Activated CD4-positive, alpha-beta T cell treated with anti-CD3 and anti-CD28 coated beads, Interleukin-2, amount 10 ng/mL, durations not matched to agents 24 days and 14 days (primary cell): ENCODE results near the gene SPTLC1. TPM values are rescaled to one million over a fixed set of nuclear protein-coding genes. Genes with fewer than 3 reads are reported as not detected.
A peak's percentile ranks its signal among the peaks of the same experiment; 100 is the strongest.
"Not testable (repeated sequence)": the region's sequence is repeated elsewhere in the genome, so short reads cannot be mapped to it uniquely, and the experiment has no call there.

ENCODE experiments used
- DNase-seq: peaks from one replicate; pipeline ENCODE4 v3.0.0; 2022
- H3K27ac Mint-ChIP-seq: one replicate; pipeline ENCODE4 v1.8.0; 2022; ENCODE audit warnings: mild to moderate bottlenecking, mixed read lengths
- H3K27me3 Mint-ChIP-seq: one replicate; pipeline ENCODE4 v1.8.0; 2022; ENCODE audit warnings: mixed read lengths
- H3K36me3 Mint-ChIP-seq: one replicate; pipeline ENCODE4 v1.8.0; 2022; ENCODE audit warnings: low read depth, mild to moderate bottlenecking, mixed read lengths
- H3K4me1 Mint-ChIP-seq: one replicate; pipeline ENCODE4 v1.8.0; 2021; ENCODE audit warnings: mixed read lengths
- H3K4me3 Mint-ChIP-seq: one replicate; pipeline ENCODE4 v1.8.0; 2022; ENCODE audit warnings: mild to moderate bottlenecking, moderate library complexity, mixed read lengths
- H3K9me3 Mint-ChIP-seq: one replicate; pipeline ENCODE4 v1.8.0; 2021; ENCODE audit warnings: mixed read lengths
- intact Hi-C: fragments of 100-400 bp; cut with micrococcal nuclease; formaldehyde crosslinking; loops from one replicate; pipeline ENCODE4 v1.15.1; 2023
- total RNA-seq: library from RNA; stranded (reverse); gene quantifications from 2 replicates; pipeline ENCODE4 v1.2.3, GENCODE V29; 2022

The SPTLC1 gene
- total RNA-seq, 1 donor from 2014 or later = 64.9 TPM

DNA sequence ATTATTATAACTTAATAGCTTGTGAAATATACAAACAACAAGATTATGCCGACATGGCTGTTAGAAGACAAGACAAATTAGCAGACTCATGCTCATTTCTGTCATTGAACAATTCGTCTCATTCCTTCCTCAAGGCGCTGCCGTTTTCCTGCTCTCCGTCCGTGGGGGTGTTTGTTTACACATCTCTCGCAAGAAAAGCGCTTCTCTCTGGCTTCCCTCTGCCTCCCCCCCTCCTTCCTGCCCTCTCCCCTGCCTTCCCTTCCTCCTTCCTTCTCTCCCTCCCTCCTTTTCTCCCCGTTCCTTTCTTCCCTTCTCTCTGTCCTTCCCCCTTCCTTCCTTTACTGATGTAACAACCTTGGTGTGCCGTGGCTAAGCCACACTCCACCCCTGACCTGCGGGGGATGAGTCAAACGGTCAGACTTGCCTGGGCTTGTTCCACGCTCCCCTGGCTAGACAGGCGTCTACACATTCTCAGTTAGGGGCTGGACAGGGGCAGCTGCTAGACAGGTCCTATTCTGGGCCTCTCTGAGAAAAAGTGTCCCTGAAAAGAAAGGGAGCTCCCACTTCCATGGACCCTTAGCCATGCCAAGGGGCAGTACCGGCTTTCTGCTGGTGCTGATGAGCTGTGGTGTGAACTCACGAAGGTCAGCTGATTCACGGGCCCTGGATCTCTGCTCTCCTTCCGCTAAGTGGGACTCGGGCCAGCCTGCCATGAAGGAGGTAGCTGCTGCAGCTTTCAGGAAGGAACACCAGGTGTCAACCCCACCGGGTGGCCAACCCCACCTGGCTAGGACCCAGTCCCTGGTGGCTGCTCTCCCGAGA, 32.0 kb upstream of the SPTLC1 start:
- intact Hi-C loops = no loop called here
- no peaks in the 10 kb centered on the region for H3K9me3 Mint-ChIP-seq
- peak; percentile 69 for DNase-seq
- peak overlapping the region; percentile 88 for H3K27ac Mint-ChIP-seq
- peaks cover 11% of the 10 kb centered on the region for H3K4me1 Mint-ChIP-seq
- H3K4me3 Mint-ChIP-seq = peak overlapping the region; percentile 66
- peaks cover 24% of the 10 kb centered on the region for H3K27me3 Mint-ChIP-seq
- no peaks in the 10 kb centered on the region for H3K36me3 Mint-ChIP-seq

DNA sequence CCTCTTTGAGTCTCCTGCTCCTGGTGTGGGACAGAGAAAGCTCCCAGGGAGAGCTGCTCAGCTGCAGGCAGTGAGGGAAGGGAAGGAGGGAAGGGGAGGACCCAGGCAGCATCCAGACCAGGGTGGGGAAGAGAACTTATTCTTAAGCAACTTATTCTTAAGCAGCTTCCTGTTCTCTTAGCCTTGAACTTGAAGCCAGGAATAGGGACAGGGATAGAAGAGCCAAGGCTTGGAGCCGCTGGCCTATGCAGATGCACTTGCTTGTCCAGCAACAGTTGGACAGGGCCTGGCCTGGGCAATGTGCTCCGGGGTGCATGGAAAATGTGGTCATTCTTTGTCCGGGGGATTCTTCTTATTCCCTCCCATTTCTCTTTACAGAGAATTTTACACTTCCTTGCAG, 31.4 kb upstream of the SPTLC1 start:
- Mint-ChIP-seq H3K27me3 (peaks cover 28% of the 10 kb centered on the region), H3K4me3 (no peak overlapping the region), H3K4me1 (peaks cover 11% of the 10 kb centered on the region), H3K36me3 (no peaks in the 10 kb centered on the region), H3K27ac (no peak overlapping the region), H3K9me3 (no peaks in the 10 kb centered on the region)
- intact Hi-C loops = no loop called here
- no peak for DNase-seq

- DNase-seq, H3K36me3 Mint-ChIP-seq, H3K4me3 Mint-ChIP-seq, H3K9me3 Mint-ChIP-seq, H3K27ac Mint-ChIP-seq, intact Hi-C loops: not testable (repeated sequence)
- Mint-ChIP-seq H3K4me1 (peaks cover 14% of the 10 kb centered on the region), H3K27me3 (peaks cover 33% of the 10 kb centered on the region)
Measured at GRCh38 chr9:92145784-92146183, 30.6 kb upstream of the SPTLC1 start.

- no peak overlapping the region for H3K27ac Mint-ChIP-seq
- intact Hi-C loops = no loop called here
- H3K9me3 Mint-ChIP-seq = no peaks in the 10 kb centered on the region
- no peak for DNase-seq
- no peaks in the 10 kb centered on the region for H3K36me3 Mint-ChIP-seq
- peaks cover 37% of the 10 kb centered on the region for H3K27me3 Mint-ChIP-seq
- no peak overlapping the region for H3K4me3 Mint-ChIP-seq
- H3K4me1 Mint-ChIP-seq = peaks cover 19% of the 10 kb centered on the region
Measured at GRCh38 chr9:92142329-92142728, 27.1 kb upstream of the SPTLC1 start.

GRCh38 chr9:92141144-92142129, 26.2 kb upstream of the SPTLC1 start:
- H3K9me3 Mint-ChIP-seq = no peaks in the 10 kb centered on the region
- DNase-seq = peak; percentile 71
- H3K27me3 Mint-ChIP-seq = peaks cover 37% of the 10 kb centered on the region
- intact Hi-C loops = loop anchor here (2.0 kb wide), 1 partner anchor 649 kb away; no protein-coding TSS in a partner anchor
- no peaks in the 10 kb centered on the region for H3K36me3 Mint-ChIP-seq
- peaks cover 14% of the 10 kb centered on the region for H3K4me1 Mint-ChIP-seq
- peak overlapping the region; percentile 70 for H3K4me3 Mint-ChIP-seq
- H3K27ac Mint-ChIP-seq = no peak overlapping the region

DNA sequence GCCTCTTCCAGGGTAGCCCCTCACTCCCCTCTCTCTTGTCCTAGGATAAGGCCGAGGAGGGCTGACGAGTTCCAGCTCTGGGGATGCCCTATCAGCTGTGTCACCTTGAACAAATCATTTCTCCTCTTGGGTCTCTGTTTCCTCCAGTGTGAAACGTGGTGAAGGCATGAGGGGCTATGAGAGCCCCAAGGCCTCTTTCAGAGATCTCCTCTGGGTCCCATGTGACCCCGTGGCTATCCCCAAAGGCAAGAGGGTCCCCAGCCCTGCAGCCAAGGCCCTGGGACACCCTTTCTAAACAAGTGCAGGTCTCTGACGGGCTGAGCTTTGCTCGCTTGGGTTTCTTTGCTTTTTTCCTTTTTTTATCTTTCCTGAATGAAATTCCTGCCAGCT, 25.5 kb upstream of the SPTLC1 start:
- H3K27me3 Mint-ChIP-seq = peaks cover 36% of the 10 kb centered on the region
- H3K4me3 Mint-ChIP-seq = peak overlapping the region; percentile 70
- H3K4me1 Mint-ChIP-seq = peaks cover 11% of the 10 kb centered on the region
- no peaks in the 10 kb centered on the region for H3K9me3 Mint-ChIP-seq
- H3K27ac Mint-ChIP-seq = no peak overlapping the region
- no peak for DNase-seq
- H3K36me3 Mint-ChIP-seq = no peaks in the 10 kb centered on the region
- intact Hi-C loops = loop anchor here (2.0 kb wide), 1 partner anchor 650 kb away; no protein-coding TSS in a partner anchor

DNA sequence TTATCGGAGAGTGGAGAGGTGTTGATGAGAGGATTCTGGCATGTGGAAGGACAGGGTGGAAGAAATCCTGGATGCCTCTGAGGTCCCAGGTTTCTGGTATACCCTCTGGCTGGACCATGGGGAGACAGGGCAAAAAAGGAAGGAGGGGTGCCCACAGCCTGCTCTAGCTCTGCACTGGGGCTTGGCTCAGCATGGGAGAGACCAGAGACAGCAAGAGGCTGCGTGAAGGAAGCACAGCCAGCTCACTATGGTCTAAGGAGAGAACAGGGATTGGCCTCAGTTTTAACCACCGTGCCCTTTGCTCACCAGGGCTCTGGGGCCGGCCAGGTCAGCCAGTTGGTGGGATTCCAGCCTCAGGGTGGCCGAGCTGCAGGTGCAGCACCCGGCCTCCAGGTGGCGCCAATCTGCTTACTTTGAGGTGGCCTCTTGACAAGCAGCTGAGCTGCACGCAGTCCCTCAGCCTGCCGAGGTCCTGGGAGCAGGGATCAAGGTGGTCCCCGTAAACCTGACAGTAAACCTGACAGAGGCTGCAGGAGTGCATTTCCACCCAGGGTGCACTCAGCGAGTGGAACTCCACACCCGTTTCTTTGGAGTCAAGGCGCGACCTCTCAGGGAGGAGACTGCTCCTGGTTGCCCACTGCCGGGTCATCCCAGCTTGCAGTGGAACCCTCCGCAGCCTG, 25.0 kb upstream of the SPTLC1 start:
- H3K4me3 Mint-ChIP-seq = peak overlapping the region; percentile 70
- H3K36me3 Mint-ChIP-seq = no peaks in the 10 kb centered on the region
- H3K9me3 Mint-ChIP-seq = no peaks in the 10 kb centered on the region
- no peak overlapping the region for H3K27ac Mint-ChIP-seq
- DNase-seq = peak; percentile 93
- H3K27me3 Mint-ChIP-seq = peaks cover 35% of the 10 kb centered on the region
- intact Hi-C loops = loop anchor here (2.0 kb wide), 1 partner anchor 651 kb away; no protein-coding TSS in a partner anchor
- H3K4me1 Mint-ChIP-seq = peaks cover 10% of the 10 kb centered on the region

GRCh38 chr9:92138960-92139540, 23.8 kb upstream of the SPTLC1 start:
- H3K27me3 Mint-ChIP-seq = peaks cover 38% of the 10 kb centered on the region
- H3K4me3 Mint-ChIP-seq, DNase-seq, H3K9me3 Mint-ChIP-seq, H3K27ac Mint-ChIP-seq, H3K36me3 Mint-ChIP-seq: not testable (repeated sequence)
- H3K4me1 Mint-ChIP-seq = peaks cover 11% of the 10 kb centered on the region
- intact Hi-C loops = loop anchor here (2.0 to 10.0 kb wide), 2 partner anchors 96 to 496 kb away; no protein-coding TSS in a partner anchor

- Mint-ChIP-seq H3K36me3 (no peaks in the 10 kb centered on the region), H3K4me3 (no peak overlapping the region), H3K27ac (no peak overlapping the region), H3K27me3 (peaks cover 38% of the 10 kb centered on the region), H3K4me1 (peaks cover 15% of the 10 kb centered on the region), H3K9me3 (no peaks in the 10 kb centered on the region)
- intact Hi-C loops = loop anchor here (2.0 to 10.0 kb wide), 2 partner anchors 96 to 496 kb away; no protein-coding TSS in a partner anchor
- DNase-seq = peak; percentile 94
Measured at GRCh38 chr9:92138157-92138959, 23.1 kb upstream of the SPTLC1 start.

DNA sequence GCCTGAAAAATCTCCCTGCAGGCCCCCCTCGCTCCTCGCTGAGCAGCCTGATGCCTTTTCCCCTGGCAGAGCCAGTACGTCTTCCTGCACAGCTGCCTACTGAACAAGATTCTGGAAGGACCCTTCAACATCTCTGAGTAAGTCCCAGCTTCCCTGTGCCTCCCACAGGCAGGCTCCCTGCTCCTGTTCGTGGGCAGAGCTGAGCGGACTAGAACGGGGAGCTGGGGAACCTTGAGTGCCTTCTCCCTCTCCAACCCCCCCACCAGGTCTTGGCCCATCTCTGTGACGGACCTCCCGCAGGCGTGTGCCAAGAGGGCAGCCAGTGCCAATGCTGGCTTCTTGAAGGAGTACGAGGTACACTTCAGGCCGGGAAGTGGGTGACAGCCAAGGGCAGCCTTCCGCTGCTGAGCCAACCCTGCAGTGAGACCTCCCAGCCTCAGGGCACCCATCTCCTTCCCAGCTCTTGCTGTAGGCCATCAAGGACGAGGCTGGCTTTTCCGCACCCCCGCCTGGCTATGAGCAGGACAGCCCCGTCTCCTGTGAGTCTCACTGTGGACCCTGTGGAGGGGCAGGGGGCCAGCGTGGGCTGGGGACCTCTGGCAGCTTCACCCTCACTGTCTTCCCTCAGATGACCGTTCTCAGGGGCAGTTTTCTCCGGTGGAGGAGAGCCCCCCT, 21.1 kb upstream of the SPTLC1 start:
- Mint-ChIP-seq H3K36me3 (no peaks in the 10 kb centered on the region), H3K27me3 (peaks cover 28% of the 10 kb centered on the region), H3K9me3 (peaks cover 2% of the 10 kb centered on the region), H3K4me1 (peaks cover 15% of the 10 kb centered on the region), H3K27ac (no peak overlapping the region), H3K4me3 (no peak overlapping the region)
- no peak for DNase-seq
- intact Hi-C loops = loop anchor here (10.0 kb wide), 1 partner anchor 98 kb away; no protein-coding TSS in a partner anchor

- Mint-ChIP-seq H3K27me3 (peaks cover 27% of the 10 kb centered on the region), H3K9me3 (peaks cover 8% of the 10 kb centered on the region), H3K36me3 (no peaks in the 10 kb centered on the region), H3K4me3 (no peak overlapping the region), H3K27ac (no peak overlapping the region), H3K4me1 (peaks cover 11% of the 10 kb centered on the region)
- no peak for DNase-seq
- intact Hi-C loops = loop anchor here (10.0 kb wide), 1 partner anchor 99 kb away; no protein-coding TSS in a partner anchor
Measured at GRCh38 chr9:92135576-92135975, 20.4 kb upstream of the SPTLC1 start.
